ENCODE data around the gene DUS3L.

The DUS3L gene

DNA sequence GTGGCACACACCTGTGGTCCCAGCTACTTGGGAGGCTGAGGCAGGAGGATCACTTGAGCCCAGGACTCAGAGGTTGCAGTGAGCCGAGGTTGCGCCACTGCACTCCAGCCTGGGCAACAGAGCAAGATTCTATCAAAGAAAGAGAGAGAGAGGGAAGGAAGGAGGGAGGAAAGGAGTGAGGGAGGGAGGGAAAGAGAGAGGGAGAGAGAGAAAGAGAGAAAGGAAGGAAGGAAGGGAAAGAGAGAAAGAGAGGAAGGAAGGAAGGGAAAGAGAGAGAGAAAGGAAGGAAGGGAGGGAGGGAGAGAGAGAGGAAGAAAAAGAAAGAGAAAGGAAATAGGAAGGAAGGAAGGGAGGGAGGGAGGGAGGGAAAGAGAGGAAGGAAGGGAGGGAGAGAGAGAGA is 26.3 kb upstream of the DUS3L start:
- Histone ChIP-seq H3K9me3 (no peaks in the 10 kb centered on the region), H3K36me3 (no peaks in the 10 kb centered on the region), H3K27me3 (peaks cover 4% of the 10 kb centered on the region; the same call in 1 of the 2 replicates), H3K4me1 (no peaks in the 10 kb centered on the region), H3K4me3 (ENCODE audit: low read depth, low read length) (no peak overlapping the region)
- TF ChIP-seq CTCF (IDR thresholded peaks at IDR 0.05; ENCODE audit: low read depth, low read length), result no peak
- no peak for DNase-seq

- no peaks in the 10 kb centered on the region for H3K36me3 ChIP-seq
- H3K27me3 ChIP-seq, result peaks cover 4% of the 10 kb centered on the region; the same call in 1 of the 2 replicates
- TF ChIP-seq CTCF (IDR thresholded peaks at IDR 0.05; ENCODE audit: low read depth, low read length), result no peak
- no peak for DNase-seq
- no peaks in the 10 kb centered on the region for H3K4me1 ChIP-seq
- H3K9me3 ChIP-seq, result no peaks in the 10 kb centered on the region
- no peak overlapping the region for H3K4me3 ChIP-seq (ENCODE audit: low read depth, low read length)
Measured at GRCh38 chr19:5814852-5815246, 23.9 kb upstream of the DUS3L start.

DNA sequence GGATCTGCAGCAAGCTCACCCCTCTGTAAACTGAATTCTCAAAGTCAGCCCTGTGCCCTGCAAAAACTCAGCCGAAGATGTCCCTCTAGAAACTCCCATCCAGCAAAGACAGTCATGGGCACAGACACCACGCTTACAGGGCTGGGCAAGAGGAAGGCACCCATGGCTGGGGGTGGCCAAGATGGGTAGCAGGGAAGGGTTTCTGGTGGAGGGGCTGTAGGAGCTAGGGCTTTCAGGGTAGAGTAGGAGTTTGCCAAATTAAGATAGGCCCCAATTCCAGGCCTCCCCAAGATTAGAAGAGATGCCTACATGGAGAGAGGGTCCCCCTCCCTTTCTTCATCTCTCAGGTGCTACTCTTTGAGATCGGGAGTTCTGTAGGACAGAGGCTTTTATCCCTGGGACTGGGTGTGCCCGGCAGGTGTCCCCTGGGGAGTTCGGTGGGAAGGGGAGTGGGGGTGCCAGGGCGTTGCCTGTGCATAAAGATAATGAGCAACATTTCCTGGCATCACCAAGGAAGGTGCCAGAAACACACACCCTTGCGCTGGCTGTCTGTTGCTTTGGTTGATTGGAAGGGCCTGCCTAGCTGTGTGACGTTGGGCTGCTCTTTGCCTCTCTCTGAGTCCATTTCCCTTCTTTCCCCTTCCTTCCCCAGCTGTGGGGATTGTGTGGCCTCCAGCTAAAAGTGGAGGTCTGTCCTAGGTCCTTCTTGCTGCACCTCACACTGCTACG is 23.3 kb upstream of the DUS3L start:
- TF ChIP-seq CTCF (IDR thresholded peaks at IDR 0.05; ENCODE audit: low read depth, low read length), result no peak
- no peak overlapping the region for H3K4me3 ChIP-seq (ENCODE audit: low read depth, low read length)
- H3K4me1 ChIP-seq, result no peaks in the 10 kb centered on the region
- H3K36me3 ChIP-seq, result no peaks in the 10 kb centered on the region
- H3K9me3 ChIP-seq, result no peaks in the 10 kb centered on the region
- no peak for DNase-seq
- H3K27me3 ChIP-seq, result peaks cover 4% of the 10 kb centered on the region; the same call in 1 of the 2 replicates

GRCh38 chr19:5811117-5811516 is 20.2 kb upstream of the DUS3L start:
- Histone ChIP-seq H3K36me3 (no peaks in the 10 kb centered on the region), H3K9me3 (no peaks in the 10 kb centered on the region), H3K27me3 (0 out of 2 replicates have a peak, but pooled peaks cover 4% of the 10 kb centered on the region), H3K4me3 (ENCODE audit: low read depth, low read length) (no peak overlapping the region), H3K4me1 (peaks cover 4% of the 10 kb centered on the region; the same call in 1 of the 2 replicates)
- TF ChIP-seq CTCF (IDR thresholded peaks at IDR 0.05; ENCODE audit: low read depth, low read length), result no peak
- DNase-seq, result no peak

- TF ChIP-seq CTCF (IDR thresholded peaks at IDR 0.05; ENCODE audit: low read depth, low read length), result no peak
- Histone ChIP-seq H3K9me3 (no peaks in the 10 kb centered on the region), H3K4me3 (ENCODE audit: low read depth, low read length) (no peak overlapping the region), H3K36me3 (no peaks in the 10 kb centered on the region), H3K27me3 (peaks cover 7% of the 10 kb centered on the region), H3K4me1 (peaks cover 7% of the 10 kb centered on the region)
- no peak for DNase-seq
Measured at GRCh38 chr19:5809469-5809868, 18.5 kb upstream of the DUS3L start.

GRCh38 chr19:5809053-5809452 is 18.1 kb upstream of the DUS3L start:
- H3K27me3 ChIP-seq, result peaks cover 7% of the 10 kb centered on the region
- no peaks in the 10 kb centered on the region for H3K36me3 ChIP-seq
- TF ChIP-seq CTCF (IDR thresholded peaks at IDR 0.05; ENCODE audit: low read depth, low read length), result no peak
- H3K4me3 ChIP-seq (ENCODE audit: low read depth, low read length), result no peak overlapping the region
- DNase-seq, result no peak
- peaks cover 10% of the 10 kb centered on the region for H3K4me1 ChIP-seq
- no peaks in the 10 kb centered on the region for H3K9me3 ChIP-seq

All from BE2C (cell line).